Hepatocyte (in vitro differentiated cells): Measurements from ENCODE around the gene CMSS1.

Source experiments
- EZH2 ChIP-seq: fragments of 200-600 bp; sonication (generic); IDR thresholded peaks from 2 replicates; pipeline ENCODE4 v1.6.1; 2016; ENCODE audit warnings: antibody characterized with exemption, mild to moderate bottlenecking, borderline replicate concordance
- EZH2phosphoT487 ChIP-seq: fragments of 200-600 bp; sonication (generic); IDR thresholded peaks from one replicate; pipeline ENCODE4 v1.6.1; 2018; ENCODE audit warnings: antibody characterized with exemption, mild to moderate bottlenecking, low read depth, moderate library complexity; ENCODE audit not compliant: unreplicated experiment, severe bottlenecking
- TF ChIP-seq, protein P1 (sequence below): fragments of 200-600 bp; sonication (generic); IDR thresholded peaks from 2 replicates; pipeline ENCODE4 v1.5.1; 2016; ENCODE audit warnings: antibody characterized with exemption, mild to moderate bottlenecking; ENCODE audit not compliant: poor library complexity

DNA sequence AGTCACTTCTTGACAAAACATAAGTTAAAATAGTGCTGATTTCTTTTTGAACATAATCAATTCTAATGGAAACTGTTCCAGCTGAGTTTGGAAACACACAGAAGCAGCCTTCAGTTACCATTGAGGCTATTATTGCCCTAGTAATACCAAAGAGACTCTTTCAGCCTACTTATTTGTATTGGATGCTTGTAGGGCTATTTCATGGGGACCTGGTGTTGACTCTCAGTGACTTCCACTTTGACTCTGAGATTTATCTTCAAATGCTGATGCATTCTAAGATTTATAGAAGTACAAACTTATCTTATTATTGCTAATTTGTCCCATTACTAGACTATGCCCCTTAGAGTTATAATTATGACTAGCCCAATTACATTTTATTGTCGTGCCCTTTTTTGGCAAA is 67.4 kb downstream of the CMSS1 start:
- TF ChIP-seq, protein P1, sequence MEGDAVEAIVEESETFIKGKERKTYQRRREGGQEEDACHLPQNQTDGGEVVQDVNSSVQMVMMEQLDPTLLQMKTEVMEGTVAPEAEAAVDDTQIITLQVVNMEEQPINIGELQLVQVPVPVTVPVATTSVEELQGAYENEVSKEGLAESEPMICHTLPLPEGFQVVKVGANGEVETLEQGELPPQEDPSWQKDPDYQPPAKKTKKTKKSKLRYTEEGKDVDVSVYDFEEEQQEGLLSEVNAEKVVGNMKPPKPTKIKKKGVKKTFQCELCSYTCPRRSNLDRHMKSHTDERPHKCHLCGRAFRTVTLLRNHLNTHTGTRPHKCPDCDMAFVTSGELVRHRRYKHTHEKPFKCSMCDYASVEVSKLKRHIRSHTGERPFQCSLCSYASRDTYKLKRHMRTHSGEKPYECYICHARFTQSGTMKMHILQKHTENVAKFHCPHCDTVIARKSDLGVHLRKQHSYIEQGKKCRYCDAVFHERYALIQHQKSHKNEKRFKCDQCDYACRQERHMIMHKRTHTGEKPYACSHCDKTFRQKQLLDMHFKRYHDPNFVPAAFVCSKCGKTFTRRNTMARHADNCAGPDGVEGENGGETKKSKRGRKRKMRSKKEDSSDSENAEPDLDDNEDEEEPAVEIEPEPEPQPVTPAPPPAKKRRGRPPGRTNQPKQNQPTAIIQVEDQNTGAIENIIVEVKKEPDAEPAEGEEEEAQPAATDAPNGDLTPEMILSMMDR, result no peak
- TF ChIP-seq EZH2phosphoT487, result no peak
- TF ChIP-seq EZH2, result no peak
